Measurements from ENCODE around the gene WNK1.

WNK1 gene

DNA sequence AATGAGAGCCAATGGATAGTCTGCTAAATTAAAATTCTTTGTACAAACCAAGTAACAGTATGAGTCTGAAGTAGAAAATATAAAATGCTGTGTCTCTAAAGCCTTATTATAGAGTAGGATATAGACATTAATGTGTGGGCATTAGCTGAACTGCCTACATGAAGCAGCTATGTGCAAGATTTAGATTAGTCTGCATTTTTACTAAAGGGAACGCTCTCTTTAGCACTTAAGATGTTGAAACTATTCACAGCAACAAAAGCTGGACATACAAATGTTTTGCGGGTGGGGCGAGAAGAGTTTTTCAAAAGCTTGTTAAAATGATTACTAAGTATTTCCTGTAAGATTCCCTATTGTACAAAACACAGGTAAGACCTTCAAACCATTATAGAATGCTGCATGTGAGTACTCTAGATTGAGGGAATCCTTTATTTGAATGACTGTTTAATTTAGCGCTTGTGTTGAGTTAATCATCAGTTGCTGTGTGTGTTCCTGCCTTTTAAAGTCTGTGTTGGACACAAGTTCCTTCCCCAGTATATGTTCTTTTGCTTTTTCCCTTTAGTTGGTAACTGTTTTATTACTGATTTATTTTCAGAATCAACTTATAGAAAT is 110.0 kb downstream of the WNK1 start:
- Histone ChIP-seq H3K4me1 (no peaks in the 10 kb centered on the region), H4K20me1 (peaks cover 0 to 84% (median 0%) of the 10 kb centered on the region in 11 experiments; a peak in 7 of 22 replicates), H3K36me3 (peaks cover 89 to 100% (median 99%) of the 10 kb centered on the region in 11 experiments), H3K4me2 (no peak overlapping the region), H3K27me3 (no peaks in the 10 kb centered on the region), H3K27ac (no peak overlapping the region; a peak in 1 of 22 replicates), H3K9ac (peak overlapping the region in 1 of 11 experiments; percentile 22; a peak in 1 of 22 replicates), H3K9me3 (replicated peaks in 1 of 11) (no peaks in the 10 kb centered on the region), H3K4me3 (no peak overlapping the region)
- no peak for TF ChIP-seq Cebpa-rat (IDR thresholded peaks at IDR 0.05)

DNA sequence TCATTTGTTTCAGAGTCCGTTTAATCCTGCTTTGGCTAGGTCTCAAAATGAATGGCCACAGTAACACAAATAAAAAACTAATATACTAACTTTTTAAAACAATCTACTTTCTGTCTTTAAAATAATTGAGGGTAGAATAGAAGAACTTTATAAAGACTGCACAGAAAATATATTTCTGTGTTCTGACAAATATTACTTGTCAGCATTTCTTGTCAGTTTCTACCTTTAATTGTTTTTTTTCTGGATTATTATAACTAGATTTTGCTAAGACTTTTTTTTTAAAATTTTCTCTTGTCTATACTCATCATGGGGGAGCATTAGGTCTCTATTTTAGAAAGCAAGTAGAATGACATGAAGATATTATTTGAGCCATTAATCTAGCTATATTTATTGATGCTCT is 110.9 kb downstream of the WNK1 start:
- Histone ChIP-seq H4K20me1 (peaks cover 0 to 84% (median 0%) of the 10 kb centered on the region in 11 experiments; a peak in 8 of 22 replicates), H3K4me2 (no peak overlapping the region), H3K36me3 (peaks cover 89 to 100% (median 99%) of the 10 kb centered on the region in 11 experiments), H3K4me3 (no peak overlapping the region), H3K27me3 (no peaks in the 10 kb centered on the region), H3K9ac (no peak overlapping the region), H3K9me3 (replicated peaks in 1 of 11) (no peaks in the 10 kb centered on the region), H3K4me1 (no peaks in the 10 kb centered on the region), H3K27ac (no peak overlapping the region)
- TF ChIP-seq Cebpa-rat (IDR thresholded peaks at IDR 0.05): no peak

DNA sequence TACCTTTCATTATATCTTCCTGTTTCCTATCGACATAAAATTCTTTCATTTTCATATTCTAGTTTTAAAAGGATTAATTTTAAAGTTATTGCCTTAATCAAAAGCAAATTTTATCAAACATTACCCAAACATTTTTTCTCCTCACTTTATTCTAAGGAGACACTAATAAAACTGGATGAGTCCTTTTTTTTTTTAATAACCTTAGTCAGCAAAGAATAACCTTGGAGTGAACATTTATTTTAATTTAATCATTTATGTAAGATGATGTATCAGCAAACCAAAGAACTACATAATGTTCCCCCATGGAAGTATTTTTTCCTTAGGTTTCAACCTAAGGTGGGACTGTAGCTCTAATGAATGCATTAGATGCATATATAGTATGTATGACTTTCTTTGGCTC is 113.2 kb downstream of the WNK1 start:
- no peak overlapping the region for H3K4me3 ChIP-seq
- no peaks in the 10 kb centered on the region for H3K4me1 ChIP-seq
- H3K36me3 ChIP-seq: peaks cover 84 to 100% (median 98%) of the 10 kb centered on the region in 11 experiments
- TF ChIP-seq Cebpa-rat (IDR thresholded peaks at IDR 0.05): no peak
- H3K27me3 ChIP-seq: no peaks in the 10 kb centered on the region
- peaks cover 0 to 86% (median 0%) of the 10 kb centered on the region in 11 experiments; a peak in 7 of 22 replicates for H4K20me1 ChIP-seq
- H3K4me2 ChIP-seq: no peak overlapping the region
- no peak overlapping the region for H3K9ac ChIP-seq
- no peaks in the 10 kb centered on the region for H3K9me3 ChIP-seq (replicated peaks in 1 of 11)
- H3K27ac ChIP-seq: no peak overlapping the region

DNA sequence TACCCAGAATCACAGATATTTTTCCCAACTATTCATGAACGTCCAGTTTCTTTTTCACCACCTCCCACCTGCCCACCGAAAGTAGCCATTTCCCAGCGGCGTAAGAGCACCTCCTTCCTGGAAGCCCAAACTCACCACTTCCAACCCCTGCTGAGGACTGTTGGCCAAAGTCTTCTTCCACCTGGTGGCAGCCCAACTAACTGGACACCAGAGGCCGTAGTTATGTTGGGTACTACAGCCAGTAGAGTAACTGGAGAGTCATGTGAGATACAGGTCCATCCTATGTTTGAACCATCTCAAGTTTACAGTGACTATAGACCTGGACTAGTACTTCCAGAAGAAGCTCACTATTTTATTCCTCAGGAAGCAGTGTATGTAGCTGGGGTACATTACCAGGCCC is 115.5 kb downstream of the WNK1 start:
- H3K4me1 ChIP-seq: no peaks in the 10 kb centered on the region
- no peak overlapping the region for H3K27ac ChIP-seq
- H3K9ac ChIP-seq: no peak overlapping the region
- H4K20me1 ChIP-seq: peaks cover 0 to 86% (median 0%) of the 10 kb centered on the region in 11 experiments; a peak in 7 of 22 replicates
- H3K4me3 ChIP-seq: no peak overlapping the region
- no peaks in the 10 kb centered on the region for H3K9me3 ChIP-seq (replicated peaks in 1 of 11)
- H3K4me2 ChIP-seq: no peak overlapping the region
- TF ChIP-seq Cebpa-rat (IDR thresholded peaks at IDR 0.05): no peak
- no peaks in the 10 kb centered on the region for H3K27me3 ChIP-seq
- H3K36me3 ChIP-seq: peaks cover 83 to 100% (median 98%) of the 10 kb centered on the region in 11 experiments

DNA sequence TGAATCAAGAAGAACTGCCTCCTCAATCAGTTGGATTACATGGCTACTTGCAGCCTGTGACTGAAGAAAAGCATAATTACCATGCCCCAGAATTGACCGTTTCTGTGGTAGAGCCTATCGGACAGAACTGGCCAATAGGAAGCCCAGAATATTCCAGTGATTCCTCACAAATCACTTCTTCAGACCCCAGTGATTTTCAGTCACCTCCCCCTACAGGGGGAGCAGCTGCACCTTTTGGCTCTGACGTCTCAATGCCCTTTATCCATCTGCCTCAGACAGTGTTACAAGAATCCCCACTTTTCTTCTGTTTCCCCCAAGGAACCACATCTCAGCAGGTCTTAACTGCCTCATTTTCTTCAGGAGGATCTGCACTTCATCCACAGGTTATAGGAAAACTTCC is 116.3 kb downstream of the WNK1 start:
- no peaks in the 10 kb centered on the region for H3K27me3 ChIP-seq
- peaks cover 78 to 100% (median 99%) of the 10 kb centered on the region in 11 experiments for H3K36me3 ChIP-seq
- H3K9ac ChIP-seq: no peak overlapping the region
- no peak overlapping the region for H3K4me3 ChIP-seq
- H3K4me2 ChIP-seq: no peak overlapping the region
- peaks cover 0 to 87% (median 0%) of the 10 kb centered on the region in 11 experiments; a peak in 7 of 22 replicates for H4K20me1 ChIP-seq
- no peak overlapping the region for H3K27ac ChIP-seq
- H3K4me1 ChIP-seq: no peaks in the 10 kb centered on the region
- no peak for TF ChIP-seq Cebpa-rat (IDR thresholded peaks at IDR 0.05)
- H3K9me3 ChIP-seq (replicated peaks in 1 of 11): no peaks in the 10 kb centered on the region

DNA sequence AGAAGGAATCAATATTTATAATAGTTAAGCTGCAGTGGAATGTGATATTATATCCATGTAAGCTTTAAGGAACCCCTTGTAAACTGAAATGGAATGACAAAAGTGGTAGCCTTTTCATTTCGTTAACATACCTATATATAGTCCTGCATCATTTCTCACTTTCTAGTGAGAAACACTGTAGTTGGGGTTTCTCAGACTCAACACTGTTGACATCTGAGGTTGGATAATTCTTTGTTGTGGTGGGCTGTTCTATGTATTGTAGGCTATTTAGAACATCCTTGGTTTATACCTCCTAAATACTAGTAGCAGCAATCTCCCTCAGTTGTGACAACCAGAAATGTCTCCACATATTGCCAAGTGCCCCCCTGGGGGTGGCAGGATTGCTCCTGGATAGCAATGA is 118.0 kb downstream of the WNK1 start:
- H3K36me3 ChIP-seq: peaks cover 76 to 100% (median 98%) of the 10 kb centered on the region in 11 experiments
- no peak overlapping the region for H3K27ac ChIP-seq
- H3K4me1 ChIP-seq: no peaks in the 10 kb centered on the region
- H3K27me3 ChIP-seq: no peaks in the 10 kb centered on the region
- TF ChIP-seq Cebpa-rat (IDR thresholded peaks at IDR 0.05): no peak
- no peak overlapping the region for H3K4me3 ChIP-seq
- peaks cover 0 to 83% (median 0%) of the 10 kb centered on the region in 11 experiments; a peak in 7 of 22 replicates for H4K20me1 ChIP-seq
- no peaks in the 10 kb centered on the region for H3K9me3 ChIP-seq (replicated peaks in 1 of 11)
- no peak overlapping the region for H3K4me2 ChIP-seq
- H3K9ac ChIP-seq: no peak overlapping the region

DNA sequence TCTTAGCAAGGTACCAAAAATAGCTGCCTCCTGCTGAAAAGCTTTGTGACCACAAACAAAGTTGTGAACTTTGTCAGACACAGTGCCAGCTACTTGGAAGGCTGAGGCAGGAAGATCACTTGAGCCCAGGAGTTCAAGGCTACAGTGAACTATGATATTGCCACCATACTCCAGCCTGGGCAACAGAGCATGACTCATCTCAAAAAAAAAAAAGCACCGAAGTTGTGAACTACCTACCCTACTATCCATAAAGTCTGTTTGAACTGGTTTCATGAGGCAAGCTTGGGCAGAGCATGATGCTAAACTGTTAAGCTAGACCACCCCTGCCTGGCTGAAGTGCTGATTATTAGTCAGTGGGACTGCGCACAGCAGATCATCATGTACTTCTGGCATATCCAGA is 121.6 kb downstream of the WNK1 start:
- H3K36me3 ChIP-seq: peaks cover 68 to 100% (median 92%) of the 10 kb centered on the region in 11 experiments
- TF ChIP-seq Cebpa-rat (IDR thresholded peaks at IDR 0.05): no peak

DNA sequence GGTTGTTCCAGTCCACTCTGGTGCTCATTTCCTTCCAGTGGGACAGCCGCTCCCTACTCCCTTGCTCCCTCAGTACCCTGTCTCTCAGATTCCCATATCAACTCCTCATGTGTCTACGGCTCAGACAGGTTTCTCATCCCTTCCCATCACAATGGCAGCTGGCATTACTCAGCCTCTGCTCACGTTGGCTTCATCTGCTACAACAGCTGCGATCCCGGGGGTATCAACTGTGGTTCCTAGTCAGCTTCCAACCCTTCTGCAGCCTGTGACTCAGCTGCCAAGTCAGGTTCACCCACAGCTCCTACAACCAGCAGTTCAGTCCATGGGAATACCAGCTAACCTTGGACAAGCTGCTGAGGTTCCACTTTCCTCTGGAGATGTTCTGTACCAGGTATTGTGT is 127.3 kb downstream of the WNK1 start:
- H3K36me3 ChIP-seq: peaks cover 80 to 100% (median 94%) of the 10 kb centered on the region in 11 experiments
- TF ChIP-seq Cebpa-rat (IDR thresholded peaks at IDR 0.05): no peak
- no peak overlapping the region for H3K27ac ChIP-seq
- no peaks in the 10 kb centered on the region for H3K9me3 ChIP-seq (replicated peaks in 1 of 11)
- H3K27me3 ChIP-seq: no peaks in the 10 kb centered on the region
- H3K4me2 ChIP-seq: no peak overlapping the region
- no peak overlapping the region for H3K4me3 ChIP-seq
- H3K9ac ChIP-seq: no peak overlapping the region
- no peaks in the 10 kb centered on the region for H3K4me1 ChIP-seq
- H4K20me1 ChIP-seq: peaks cover 0 to 66% (median 0%) of the 10 kb centered on the region in 11 experiments; a peak in 6 of 22 replicates

More for the DNA sequence above, 121.6 kb downstream of the WNK1 start:
- Histone ChIP-seq H3K9me3 (replicated peaks in 1 of 11) (no peaks in the 10 kb centered on the region), H4K20me1 (peaks cover 0 to 79% (median 0%) of the 10 kb centered on the region in 11 experiments; a peak in 6 of 22 replicates), H3K4me2 (no peak overlapping the region), H3K4me3 (no peak overlapping the region), H3K4me1 (no peaks in the 10 kb centered on the region), H3K9ac (no peak overlapping the region), H3K27me3 (no peaks in the 10 kb centered on the region), H3K27ac (no peak overlapping the region)

DNA sequence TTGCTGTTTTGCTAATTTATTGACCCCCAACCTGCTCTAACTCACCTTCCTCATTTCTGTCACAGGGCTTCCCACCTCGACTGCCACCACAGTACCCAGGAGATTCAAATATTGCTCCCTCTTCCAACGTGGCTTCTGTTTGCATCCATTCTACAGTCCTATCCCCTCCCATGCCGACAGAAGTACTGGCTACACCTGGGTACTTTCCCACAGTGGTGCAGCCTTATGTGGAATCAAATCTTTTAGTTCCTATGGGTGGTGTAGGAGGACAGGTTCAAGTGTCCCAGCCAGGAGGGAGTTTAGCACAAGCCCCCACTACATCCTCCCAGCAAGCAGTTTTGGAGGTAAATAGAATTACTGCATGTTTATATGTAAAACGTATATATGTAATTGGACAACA is 128.3 kb downstream of the WNK1 start:
- peaks cover 84 to 100% (median 97%) of the 10 kb centered on the region in 11 experiments for H3K36me3 ChIP-seq
- no peaks in the 10 kb centered on the region for H3K4me1 ChIP-seq
- no peak overlapping the region for H3K27ac ChIP-seq
- H3K9me3 ChIP-seq (replicated peaks in 1 of 11): no peaks in the 10 kb centered on the region
- no peak overlapping the region for H3K4me3 ChIP-seq
- no peaks in the 10 kb centered on the region for H3K27me3 ChIP-seq
- H3K4me2 ChIP-seq: no peak overlapping the region
- H3K9ac ChIP-seq: no peak overlapping the region
- H4K20me1 ChIP-seq: peaks cover 0 to 66% (median 0%) of the 10 kb centered on the region in 11 experiments; a peak in 6 of 22 replicates
- no peak for TF ChIP-seq Cebpa-rat (IDR thresholded peaks at IDR 0.05)
